Measurements from ENCODE around the gene SRCAP.

Gene SRCAP

GRCh38 chr16:30760577-30761426 lies 61.8 kb downstream of the SRCAP start:
- no peak for DNase-seq

- peak; percentile 30 to 42 for DNase-seq
Observed at GRCh38 chr16:30761427-30761927, 62.5 kb downstream of the SRCAP start.

GRCh38 chr16:30761928-30762902 lies 63.2 kb downstream of the SRCAP start, which contains the start of the genes CFAP119 and RNF40:
Gene CFAP119, minus strand, starts transcription at chr16:30762062. Its CDS starts 314 bp downstream, at chr16:30761748.
Gene RNF40, plus strand, starts transcription at chr16:30762322. Its CDS starts 224 bp downstream, at chr16:30762546.
- DNase-seq = peak; percentile 83

GRCh38 chr16:30762991-30763725 lies 64.2 kb downstream of the SRCAP start:
- no peak for DNase-seq

GRCh38 chr16:30764086-30764485 lies 65.1 kb downstream of the SRCAP start:
- no peak for DNase-seq

- DNase-seq = no peak
Observed at GRCh38 chr16:30764816-30765465, 66.0 kb downstream of the SRCAP start.

GRCh38 chr16:30766206-30766932 lies 67.4 kb downstream of the SRCAP start:
- no peak for DNase-seq

GRCh38 chr16:30766933-30767284 lies 67.9 kb downstream of the SRCAP start:
- no peak for DNase-seq

GRCh38 chr16:30767767-30768465 lies 68.9 kb downstream of the SRCAP start:
- DNase-seq = no peak

- no peak for DNase-seq
Observed at GRCh38 chr16:30768583-30769181, 69.7 kb downstream of the SRCAP start.

- DNase-seq = no peak
Observed at GRCh38 chr16:30769379-30770089, 70.6 kb downstream of the SRCAP start.

- no peak for DNase-seq
Observed at GRCh38 chr16:30771726-30772125, 72.8 kb downstream of the SRCAP start.

GRCh38 chr16:30773826-30774225 lies 74.9 kb downstream of the SRCAP start:
- DNase-seq = no peak

- no peak for DNase-seq
Observed at GRCh38 chr16:30774367-30775130, 75.6 kb downstream of the SRCAP start.

- DNase-seq = no peak
Observed at GRCh38 chr16:30775131-30775391, 76.1 kb downstream of the SRCAP start.

GRCh38 chr16:30775392-30776188 lies 76.6 kb downstream of the SRCAP start:
- DNase-seq = peak; percentile 61 to 63

- no peak for DNase-seq
Observed at GRCh38 chr16:30777591-30778297, 78.8 kb downstream of the SRCAP start.
